Measurements from ENCODE around the gene PNLDC1. TPM values are rescaled to one million over a fixed set of nuclear protein-coding genes. Genes with fewer than 3 reads are reported as not detected.

Gene PNLDC1
- total and polyA plus RNA-seq, 2 of the 4 experiments (the other 2 are of a cell fraction), result not detected

DNA sequence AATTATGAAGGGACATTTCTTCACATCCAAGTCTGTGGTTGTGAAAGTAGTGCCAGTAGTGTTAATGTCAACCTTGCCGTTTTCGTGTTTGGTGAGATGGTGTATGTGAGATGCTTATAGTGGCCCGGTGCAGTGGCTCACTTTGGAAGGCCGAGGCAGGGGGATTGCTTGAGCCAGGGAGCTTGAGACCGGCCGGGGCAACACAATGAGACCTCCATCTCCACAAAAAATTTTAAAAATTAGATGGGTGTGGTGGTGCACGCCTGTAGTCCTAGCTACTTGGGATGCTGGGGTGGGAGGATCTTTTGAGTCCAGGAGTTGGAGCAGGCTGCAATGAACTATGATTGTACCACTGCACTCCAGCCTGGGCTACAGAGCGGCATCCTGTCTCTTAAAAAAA, 37.4 kb downstream of the PNLDC1 start (continued):
- TF ChIP-seq ELK1 (IDR thresholded peaks at IDR 0.05; ENCODE audit: borderline replicate concordance, low read depth, low read length) (no peak), FOS (IDR thresholded peaks at IDR 0.05; ENCODE audit: low read depth, low read length) (no peak)

- Histone ChIP-seq H4K8ac (ENCODE audit: low read depth in 2 of 2, low read length in 2 of 2) (no peak overlapping the region), H3K14ac (replicated peaks; ENCODE audit: low read depth, low read length) (no peak overlapping the region), H4K91ac (ENCODE audit: insufficient read depth, low read depth, low read length) (no peak overlapping the region), H4K5ac (ENCODE audit: low read depth, low read length) (no peak overlapping the region), H3K9ac (ENCODE audit: low read depth, low read length) (no peak overlapping the region), H2BK5ac (ENCODE audit: low read depth, low read length, poor library complexity, severe bottlenecking) (no peak overlapping the region), H2AFZ (replicated peaks; ENCODE audit: low read length, poor library complexity) (peak overlapping the region; percentile 17), H2AK5ac (ENCODE audit: low read depth, low read length) (peak overlapping the region; percentile 52), H3K4ac (ENCODE audit: low read depth, low read length) (no peak overlapping the region), H2AK9ac (replicated peaks; ENCODE audit: low read depth, low read length, poor library complexity) (no peak overlapping the region), H3K36me3 (ENCODE audit: control insufficient read depth, insufficient read depth, low read length) (no peaks in the 10 kb centered on the region), H3K79me1 (ENCODE audit: low read depth in 1 of 2, low read length in 2 of 2) (no peaks in the 10 kb centered on the region), H3K27ac (ENCODE audit: insufficient read depth, low read length) (no peak overlapping the region), H3K9me3 (ENCODE audit: control insufficient read depth, insufficient read depth, low read length) (no peaks in the 10 kb centered on the region), H3K4me2 (ENCODE audit: low read depth, low read length) (no peak overlapping the region), H3K9me1 (ENCODE audit: insufficient read depth, low read length) (0 out of 2 replicates have a peak, but pooled peaks cover 4% of the 10 kb centered on the region), H3K4me1 (ENCODE audit: control insufficient read depth, insufficient read depth, low read length) (no peaks in the 10 kb centered on the region), H3K23ac (ENCODE audit: low read depth, low read length) (no peak overlapping the region), H4K20me1 (ENCODE audit: insufficient read depth, low read length) (no peaks in the 10 kb centered on the region), H2BK20ac (ENCODE audit: low read depth, low read length) (no peak overlapping the region), H3K4me3 (ENCODE audit: insufficient read depth, low read depth, low read length) (no peak overlapping the region), H3K18ac (ENCODE audit: low read depth, low read length) (no peak overlapping the region), H3K27me3 (ENCODE audit: control insufficient read depth, insufficient read depth, low read length) (no peaks in the 10 kb centered on the region; the same call in 1 of the 2 replicates), H3K56ac (ENCODE audit: extremely low read depth, insufficient read depth, low read length) (no peak overlapping the region), H2BK120ac (ENCODE audit: low read depth, low read length) (no peak overlapping the region), H2BK15ac (ENCODE audit: low read depth, low read length) (no peak overlapping the region)
- ChIA-PET CTCF (interaction anchor here (1.3 kb wide), 1 partner anchor 9 kb away, joined by 3 read pairs; no protein-coding TSS in a partner anchor), POLR2A (ENCODE audit: unreplicated experiment) (no interaction called here)
- in situ Hi-C loops (cut with MboI; ENCODE audit: low sequenced_read_pairs), result no loop called here
- dilution Hi-C loops (cut with HindIII; ENCODE audit: low sequenced_read_pairs, unreplicated experiment), result no loop called here
- BruUV-seq (replicated peaks), result no TSS peak
- ATAC-seq (ENCODE audit: low read depth), result no peak
- intact Hi-C loops (cut with micrococcal nuclease), result no loop called here
- no CpG with 5 or more reads among the region's 7 CpGs for WGBS, 2 experiments (ENCODE audit: extremely low coverage in 2 of 2, insufficient read length in 1 of 2)
- DNase-seq, result no peak
- TF ChIP-seq MXI1 (IDR thresholded peaks at IDR 0.05; ENCODE audit: borderline replicate concordance, low read depth, low read length) (no peak), ELK1 (IDR thresholded peaks at IDR 0.05; ENCODE audit: borderline replicate concordance, low read depth, low read length) (no peak), POLR2A (IDR thresholded peaks at IDR 0.05; ENCODE audit: low read depth, low read length) (no peak), RAD21 (IDR thresholded peaks at IDR 0.05; ENCODE audit: low read length) (no peak), BHLHE40 (IDR thresholded peaks at IDR 0.05; ENCODE audit: low read depth, low read length) (no peak), NFE2L2 (IDR thresholded peaks at IDR 0.05; ENCODE audit: low read depth, low read length) (no peak), RCOR1 (IDR thresholded peaks at IDR 0.05; ENCODE audit: insufficient replicate concordance, low read length) (no peak), MAZ (IDR thresholded peaks at IDR 0.05; ENCODE audit: borderline replicate concordance, low read depth, low read length) (no peak), FOS (IDR thresholded peaks at IDR 0.05; ENCODE audit: low read depth, low read length) (no peak), SMC3 (IDR thresholded peaks at IDR 0.05; ENCODE audit: low read depth, low read length) (no peak), CHD1 (IDR thresholded peaks at IDR 0.05; ENCODE audit: low read depth, low read length) (no peak)
- TF ChIP-seq, protein P1, sequence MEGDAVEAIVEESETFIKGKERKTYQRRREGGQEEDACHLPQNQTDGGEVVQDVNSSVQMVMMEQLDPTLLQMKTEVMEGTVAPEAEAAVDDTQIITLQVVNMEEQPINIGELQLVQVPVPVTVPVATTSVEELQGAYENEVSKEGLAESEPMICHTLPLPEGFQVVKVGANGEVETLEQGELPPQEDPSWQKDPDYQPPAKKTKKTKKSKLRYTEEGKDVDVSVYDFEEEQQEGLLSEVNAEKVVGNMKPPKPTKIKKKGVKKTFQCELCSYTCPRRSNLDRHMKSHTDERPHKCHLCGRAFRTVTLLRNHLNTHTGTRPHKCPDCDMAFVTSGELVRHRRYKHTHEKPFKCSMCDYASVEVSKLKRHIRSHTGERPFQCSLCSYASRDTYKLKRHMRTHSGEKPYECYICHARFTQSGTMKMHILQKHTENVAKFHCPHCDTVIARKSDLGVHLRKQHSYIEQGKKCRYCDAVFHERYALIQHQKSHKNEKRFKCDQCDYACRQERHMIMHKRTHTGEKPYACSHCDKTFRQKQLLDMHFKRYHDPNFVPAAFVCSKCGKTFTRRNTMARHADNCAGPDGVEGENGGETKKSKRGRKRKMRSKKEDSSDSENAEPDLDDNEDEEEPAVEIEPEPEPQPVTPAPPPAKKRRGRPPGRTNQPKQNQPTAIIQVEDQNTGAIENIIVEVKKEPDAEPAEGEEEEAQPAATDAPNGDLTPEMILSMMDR (conservative IDR thresholded peaks at IDR 0.05; ENCODE audit: low read depth, low read length), result no peak
These were observed 38.1 kb downstream of the PNLDC1 start for GRCh38 chr6:159838020-159838744.
